Neural cell (in vitro differentiated cells): ENCODE data around the gene PALM3. TPM values are rescaled to one million over a fixed set of nuclear protein-coding genes. Genes with fewer than 3 reads are reported as not detected.

Experiments used
- H2AFZ ChIP-seq: fragments of 200-600, 300-800 bp; sonication (generic), shearing (Covaris generic); 2 replicates; pipeline ENCODE4 v1.6.0; 2014; ENCODE audit warnings: low read depth, mild to moderate bottlenecking, antibody characterized with exemption, low read length, moderate library complexity
- H3F3A ChIP-seq: fragments of 200-600 bp; shearing (Covaris generic); 2 replicates; pipeline ENCODE4 v1.6.1; 2016; ENCODE audit warnings: mild to moderate bottlenecking, moderate library complexity, mixed read lengths, antibody characterized with exemption, low read length; ENCODE audit not compliant: insufficient read depth, poor library complexity, severe bottlenecking
- H3K27ac ChIP-seq: fragments of 200-600, 300-800 bp; sonication (generic), shearing (Covaris generic); 2 replicates; pipeline ENCODE4 v1.5.1; 2014; ENCODE audit warnings: mild to moderate bottlenecking, low read length, moderate library complexity
- H3K27me3 ChIP-seq: fragments of 300-800, 200-600 bp; sonication (generic), shearing (Covaris generic); 2 replicates; pipeline ENCODE4 v1.6.0; 2014; ENCODE audit warnings: mild to moderate bottlenecking, low read depth, low read length, moderate library complexity; ENCODE audit not compliant: insufficient read depth
- H3K36me3 ChIP-seq: fragments of 300-800, 200-600 bp; sonication (generic), shearing (Covaris generic); 2 replicates; pipeline ENCODE4 v1.5.1; 2014; ENCODE audit warnings: mild to moderate bottlenecking, antibody characterized with exemption, low read length, moderate library complexity; ENCODE audit not compliant: insufficient read depth
- H3K4me2 ChIP-seq: fragments of 300-800, 200-600 bp; sonication (generic), shearing (Covaris generic); 2 replicates; pipeline ENCODE4 v1.6.0; 2014; ENCODE audit warnings: mild to moderate bottlenecking, low read length
- H3K4me3 ChIP-seq: fragments of 300-800, 200-600 bp; sonication (generic), shearing (Covaris generic); 2 replicates; pipeline ENCODE4 v1.5.1; 2014; ENCODE audit warnings: mild to moderate bottlenecking, low read length, moderate library complexity
- H3K79me2 ChIP-seq: fragments of 200-600 bp; shearing (Covaris generic); replicated peaks from 2 replicates; pipeline ENCODE4 v1.6.0; 2014; ENCODE audit warnings: mild to moderate bottlenecking, low read length, moderate library complexity; ENCODE audit not compliant: insufficient read depth
- H3K9ac ChIP-seq: fragments of 300-800, 200-600 bp; sonication (generic), shearing (Covaris generic); 2 replicates; pipeline ENCODE4 v1.6.1; 2016; ENCODE audit warnings: mild to moderate bottlenecking, low read length, mixed read lengths
- H3K9me2 ChIP-seq: fragments of 200-600 bp; shearing (Covaris generic); 2 replicates; pipeline ENCODE4 v1.6.1; 2016; ENCODE audit warnings: mild to moderate bottlenecking, low read length, mixed read lengths; ENCODE audit not compliant: insufficient read depth
- H3K9me3 ChIP-seq: fragments of 200-600, 300-800 bp; sonication (generic), shearing (Covaris generic); 2 replicates; pipeline ENCODE4 v1.6.1; 2016; ENCODE audit warnings: mild to moderate bottlenecking, mixed run types, low read length, moderate library complexity, mixed read lengths
- H4K20me1 ChIP-seq: fragments of 200-600 bp; shearing (Covaris generic); 2 replicates; pipeline ENCODE4 v1.6.1; 2016; ENCODE audit warnings: mild to moderate bottlenecking, mixed run types; ENCODE audit not compliant: insufficient read depth
- EP300 ChIP-seq: fragments of 450-650 bp; conservative IDR thresholded peaks from 2 replicates; pipeline ENCODE4 v1.6.1; 2014; ENCODE audit warnings: antibody characterized with exemption, mild to moderate bottlenecking, moderate library complexity; ENCODE audit not compliant: poor library complexity, severe bottlenecking
- EZH2 ChIP-seq: fragments of 200-600, 300-800 bp; shearing (Covaris generic), sonication (generic); IDR thresholded peaks from 2 replicates; pipeline ENCODE4 v1.6.1; 2014; ENCODE audit warnings: antibody characterized with exemption, low read length, borderline replicate concordance, mild to moderate bottlenecking; ENCODE audit not compliant: insufficient read depth, poor library complexity, severe bottlenecking
- MXI1 ChIP-seq: fragments of 450-650 bp; conservative IDR thresholded peaks from 2 replicates; pipeline ENCODE4 v1.6.1; 2014; ENCODE audit warnings: antibody characterized with exemption, mild to moderate bottlenecking; ENCODE audit not compliant: poor library complexity, severe bottlenecking
- POLR2AphosphoS5 ChIP-seq: IDR thresholded peaks from 2 replicates; pipeline ENCODE4 v1.6.1; 2012
- RAD21 ChIP-seq: fragments of 450-650 bp; conservative IDR thresholded peaks from 2 replicates; pipeline ENCODE4 v1.6.1; 2014; ENCODE audit warnings: antibody characterized with exemption, mild to moderate bottlenecking, moderate library complexity
- REST ChIP-seq: IDR thresholded peaks from 2 replicates; pipeline ENCODE4 v1.6.1; 2012; ENCODE audit warnings: borderline replicate concordance
- SMC3 ChIP-seq: fragments of 450-650 bp; conservative IDR thresholded peaks from 2 replicates; pipeline ENCODE4 v1.6.1; 2014; ENCODE audit warnings: antibody characterized with exemption, mild to moderate bottlenecking, moderate library complexity; ENCODE audit not compliant: poor library complexity
- TAF1 ChIP-seq: IDR thresholded peaks from 2 replicates; pipeline ENCODE4 v1.6.1; 2012; ENCODE audit warnings: low read depth
- polyA plus RNA-seq: library from polyadenylated mRNA; depleted of rRNA; stranded (reverse); fragments of >200 nt; gene quantifications from 2 replicates; pipeline ENCODE4 v1.2.3, GENCODE V29; 2014
- TF ChIP-seq, protein P1 (sequence below): fragments of 450-650 bp; IDR thresholded peaks from 2 replicates; pipeline ENCODE4 v1.5.1; 2014; ENCODE audit warnings: antibody characterized with exemption, mild to moderate bottlenecking, moderate library complexity; ENCODE audit not compliant: poor library complexity, severe bottlenecking

The PALM3 gene
- polyA plus RNA-seq, 1 donor from 2014 or later = 0.33 TPM

DNA sequence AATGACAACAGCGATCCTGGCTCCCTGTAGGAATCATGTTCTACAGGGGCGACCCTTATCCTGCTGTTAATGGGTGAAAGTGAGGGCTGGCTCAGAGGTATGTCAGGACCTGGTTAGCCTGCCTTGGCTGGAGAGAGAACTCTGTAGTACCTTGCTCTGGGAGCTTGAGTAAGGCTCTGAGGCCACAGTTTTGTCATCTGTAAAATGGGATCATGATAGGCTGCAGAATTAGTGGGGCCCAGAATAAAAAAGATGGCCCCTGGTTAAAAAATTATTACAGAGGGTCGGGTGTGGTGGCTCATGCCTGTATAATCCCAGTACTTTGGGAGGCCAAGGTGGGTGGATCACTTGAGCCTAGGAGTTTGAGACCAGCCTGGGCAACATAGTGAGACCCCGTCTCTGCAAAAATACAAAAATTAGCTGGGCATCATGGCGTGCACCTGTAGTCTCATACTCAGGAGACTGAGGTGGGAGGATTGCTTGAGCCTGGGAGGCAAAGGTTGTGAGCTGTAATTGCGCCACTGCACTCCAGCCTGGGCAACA lies 39.2 kb upstream of the PALM3 start:
- no peaks in the 10 kb centered on the region for H3K9me2 ChIP-seq
- H3F3A ChIP-seq = no peaks in the 10 kb centered on the region
- no peak overlapping the region for H3K4me2 ChIP-seq
- H2AFZ ChIP-seq = no peak overlapping the region
- H3K36me3 ChIP-seq = peaks cover 6% of the 10 kb centered on the region
- H3K4me3 ChIP-seq = no peak overlapping the region
- H3K27me3 ChIP-seq = no peaks in the 10 kb centered on the region
- H4K20me1 ChIP-seq = no peaks in the 10 kb centered on the region
- TF ChIP-seq REST (no peak), POLR2AphosphoS5 (no peak), EZH2 (no peak), SMC3 (no peak), MXI1 (no peak), TAF1 (no peak), EP300 (no peak), RAD21 (no peak)
- TF ChIP-seq, protein P1, sequence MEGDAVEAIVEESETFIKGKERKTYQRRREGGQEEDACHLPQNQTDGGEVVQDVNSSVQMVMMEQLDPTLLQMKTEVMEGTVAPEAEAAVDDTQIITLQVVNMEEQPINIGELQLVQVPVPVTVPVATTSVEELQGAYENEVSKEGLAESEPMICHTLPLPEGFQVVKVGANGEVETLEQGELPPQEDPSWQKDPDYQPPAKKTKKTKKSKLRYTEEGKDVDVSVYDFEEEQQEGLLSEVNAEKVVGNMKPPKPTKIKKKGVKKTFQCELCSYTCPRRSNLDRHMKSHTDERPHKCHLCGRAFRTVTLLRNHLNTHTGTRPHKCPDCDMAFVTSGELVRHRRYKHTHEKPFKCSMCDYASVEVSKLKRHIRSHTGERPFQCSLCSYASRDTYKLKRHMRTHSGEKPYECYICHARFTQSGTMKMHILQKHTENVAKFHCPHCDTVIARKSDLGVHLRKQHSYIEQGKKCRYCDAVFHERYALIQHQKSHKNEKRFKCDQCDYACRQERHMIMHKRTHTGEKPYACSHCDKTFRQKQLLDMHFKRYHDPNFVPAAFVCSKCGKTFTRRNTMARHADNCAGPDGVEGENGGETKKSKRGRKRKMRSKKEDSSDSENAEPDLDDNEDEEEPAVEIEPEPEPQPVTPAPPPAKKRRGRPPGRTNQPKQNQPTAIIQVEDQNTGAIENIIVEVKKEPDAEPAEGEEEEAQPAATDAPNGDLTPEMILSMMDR = no peak
- no peak overlapping the region for H3K27ac ChIP-seq
- no peaks in the 10 kb centered on the region for H3K79me2 ChIP-seq
- no peak overlapping the region for H3K9ac ChIP-seq
- H3K9me3 ChIP-seq = no peaks in the 10 kb centered on the region

DNA sequence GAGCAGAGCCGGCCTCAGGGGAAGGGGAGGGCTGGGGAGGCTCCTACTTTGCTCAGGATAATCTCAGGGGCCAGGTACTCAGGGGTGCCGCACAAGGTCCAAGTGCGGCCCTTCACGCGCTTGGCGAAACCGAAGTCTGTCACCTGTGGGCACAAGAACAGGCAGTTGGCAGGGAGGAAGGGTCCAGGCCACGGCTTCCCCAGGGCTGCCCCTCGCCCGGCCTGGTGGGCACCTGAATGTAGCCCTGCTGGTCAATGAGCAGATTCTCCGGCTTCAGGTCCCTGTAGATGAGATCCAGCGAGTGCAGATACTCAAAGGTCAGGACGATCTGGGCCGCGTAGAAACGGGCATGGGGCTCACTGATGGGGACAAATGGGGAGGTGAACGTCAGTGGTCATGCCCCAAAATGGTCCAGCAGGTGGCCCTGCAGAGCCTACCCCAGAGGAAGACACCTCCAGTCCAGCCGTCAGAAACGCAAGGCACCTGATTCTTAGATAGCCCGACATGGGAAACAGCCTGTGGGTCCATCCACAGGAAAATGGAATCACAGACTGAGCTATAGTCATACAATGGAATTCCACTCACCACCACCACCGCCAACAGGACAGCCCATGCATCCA lies 35.8 kb upstream of the PALM3 start:
- peaks cover 12% of the 10 kb centered on the region for H3K36me3 ChIP-seq
- H4K20me1 ChIP-seq = no peaks in the 10 kb centered on the region
- no peaks in the 10 kb centered on the region for H3K79me2 ChIP-seq
- H3K4me3 ChIP-seq = no peak overlapping the region
- H3F3A ChIP-seq = no peaks in the 10 kb centered on the region
- no peak overlapping the region for H3K27ac ChIP-seq
- H3K4me2 ChIP-seq = no peak overlapping the region
- H3K9ac ChIP-seq = no peak overlapping the region
- H3K9me2 ChIP-seq = no peaks in the 10 kb centered on the region
- TF ChIP-seq TAF1 (no peak), RAD21 (no peak), EZH2 (no peak), SMC3 (no peak), EP300 (no peak), POLR2AphosphoS5 (no peak), MXI1 (no peak), REST (no peak)
- TF ChIP-seq, protein P1 = no peak
- no peak overlapping the region for H2AFZ ChIP-seq
- peaks cover 3% of the 10 kb centered on the region for H3K9me3 ChIP-seq
- H3K27me3 ChIP-seq = no peaks in the 10 kb centered on the region
